Mammary epithelial cell (primary cell): ENCODE measurements around the gene DTD1.

Experiments
- CTCF ChIP-seq, 2 donors: IDR thresholded peaks in 1 of 2; conservative IDR thresholded peaks in 1 of 2; 2 replicates each; pipeline ENCODE4 v1.5.1; 2011 to 2012; ENCODE audit warnings: inconsistent platforms in 2 of 2, low read length in 2 of 2, mild to moderate bottlenecking in 2 of 2, control low read depth in 1 of 2, low read depth in 1 of 2; ENCODE audit not compliant: insufficient read depth in 1 of 2; ENCODE audit errors: extremely low read depth in 1 of 2
- EZH2 ChIP-seq: IDR thresholded peaks from 2 replicates; pipeline ENCODE4 v1.6.1; 2012; ENCODE audit warnings: low read length, inconsistent platforms, borderline replicate concordance

GRCh38 chr20:18685406-18685805, 97.6 kb downstream of the DTD1 start:
- TF ChIP-seq CTCF (conservative IDR thresholded peaks at IDR 0.05 in 1 of 2, IDR thresholded peaks at IDR 0.05 in 1 of 2; ENCODE audit: extremely low read depth in 1 of 2, insufficient read depth in 1 of 2, low read depth in 1 of 2, low read length in 2 of 2) (no peak), EZH2 (no peak)
